ENCODE data around the gene NOTCH3. TPM values are rescaled to one million over a fixed set of nuclear protein-coding genes. Genes with fewer than 3 reads are reported as not detected.

Gene NOTCH3
- total RNA-seq, 4 donors from 2014 or later, result 19.9 to 78.7 (median 49.1) TPM

GRCh38 chr19:15213715-15214381 lies 13.1 kb upstream of the NOTCH3 start:
- intact Hi-C loops (cut with DNase I), result no loop called here
- WGBS, result 54% methylated on average over 7 of the region's 15 CpGs

GRCh38 chr19:15212711-15213110 lies 11.9 kb upstream of the NOTCH3 start:
- H3K36me3 ChIP-seq, result no peaks in the 10 kb centered on the region
- no peak overlapping the region for H3K27ac ChIP-seq (replicated peaks in 1 of 4)
- H3K4me1 ChIP-seq, result peaks cover 0 to 6% (median 0%) of the 10 kb centered on the region in 4 donors
- no peak overlapping the region for H3K4me3 ChIP-seq
- WGBS, result 90% methylated on average over 12 of the region's 12 CpGs
- TF ChIP-seq POLR2A (IDR thresholded peaks at IDR 0.05; ENCODE audit: low read depth) (no peak), EP300 (IDR thresholded peaks at IDR 0.05) (no peak), POLR2AphosphoS5 (IDR thresholded peaks at IDR 0.05) (no peak), CTCF (IDR thresholded peaks at IDR 0.05) (no peak)
- intact Hi-C loops (cut with DNase I), result no loop called here
- no peak for DNase-seq (ENCODE audit: extremely low spot score)
- H3K9me3 ChIP-seq, result no peaks in the 10 kb centered on the region
- peaks cover 0 to 5% (median 0%) of the 10 kb centered on the region in 4 donors for H3K27me3 ChIP-seq

More at GRCh38 chr19:15213715-15214381, 13.1 kb upstream of the NOTCH3 start:
- H3K9me3 ChIP-seq, result no peaks in the 10 kb centered on the region
- H3K4me1 ChIP-seq, result peaks cover 0 to 6% (median 0%) of the 10 kb centered on the region in 4 donors
- H3K4me3 ChIP-seq, result no peak overlapping the region
- H3K36me3 ChIP-seq, result no peaks in the 10 kb centered on the region
- H3K27me3 ChIP-seq, result peaks cover 0 to 5% (median 0%) of the 10 kb centered on the region in 4 donors
- DNase-seq (ENCODE audit: extremely low spot score), result no peak
- H3K27ac ChIP-seq (replicated peaks in 1 of 4), result peak overlapping the region in 3 of 4 donors; percentile 27 to 41 (median 36)
- TF ChIP-seq POLR2A (IDR thresholded peaks at IDR 0.05; ENCODE audit: low read depth) (no peak), CTCF (IDR thresholded peaks at IDR 0.05) (no peak), POLR2AphosphoS5 (IDR thresholded peaks at IDR 0.05) (no peak), EP300 (IDR thresholded peaks at IDR 0.05) (no peak)

- 53% methylated on average over 5 of the region's 5 CpGs for WGBS
- intact Hi-C loops (cut with DNase I), result no loop called here
Measured at GRCh38 chr19:15210323-15210781, 9.6 kb upstream of the NOTCH3 start.

GRCh38 chr19:15201374-15202023 lies 704 bp upstream of the NOTCH3 start:
- intact Hi-C loops (cut with DNase I), result no loop called here

More at GRCh38 chr19:15210323-15210781, 9.6 kb upstream of the NOTCH3 start:
- Histone ChIP-seq H3K36me3 (no peaks in the 10 kb centered on the region), H3K9me3 (no peaks in the 10 kb centered on the region), H3K4me1 (peaks cover 0 to 6% (median 0%) of the 10 kb centered on the region in 4 donors), H3K4me3 (no peak overlapping the region), H3K27ac (replicated peaks in 1 of 4) (peak overlapping the region; percentile 35 to 53 (median 47)), H3K27me3 (peaks cover 0 to 5% (median 0%) of the 10 kb centered on the region in 4 donors)
- TF ChIP-seq POLR2AphosphoS5 (IDR thresholded peaks at IDR 0.05) (peak in 1 of 2 donors; percentile 14), EP300 (IDR thresholded peaks at IDR 0.05) (no peak)
- no peak for DNase-seq (ENCODE audit: extremely low spot score)

More at GRCh38 chr19:15201374-15202023, 704 bp upstream of the NOTCH3 start:
- peak overlapping the region in 3 of 4 donors; percentile 47 to 61 (median 50) for H3K4me3 ChIP-seq
- H3K27ac ChIP-seq (replicated peaks in 1 of 4), result peak overlapping the region in 1 of 4 donors; percentile 66
- WGBS, result 90% methylated on average over 14 of the region's 18 CpGs
- DNase-seq (ENCODE audit: extremely low spot score), result no peak
- no peaks in the 10 kb centered on the region for H3K9me3 ChIP-seq
- H3K27me3 ChIP-seq, result peaks cover 6 to 65% (median 23%) of the 10 kb centered on the region in 4 donors
- no peaks in the 10 kb centered on the region for H3K36me3 ChIP-seq
- H3K4me1 ChIP-seq, result peaks cover 10 to 29% (median 16%) of the 10 kb centered on the region in 4 donors
- TF ChIP-seq EP300 (IDR thresholded peaks at IDR 0.05) (no peak), POLR2A (IDR thresholded peaks at IDR 0.05; ENCODE audit: low read depth) (no peak), CTCF (IDR thresholded peaks at IDR 0.05) (no peak), POLR2AphosphoS5 (IDR thresholded peaks at IDR 0.05) (no peak)

Data from esophagus muscularis mucosa (tissue), 4 donors.